Stomach (tissue), 9 donors: Measurements from ENCODE around the gene SCYGR2. TPM values are rescaled to one million over a fixed set of nuclear protein-coding genes. Genes with fewer than 3 reads are reported as not detected.

Experiments used
- DNase-seq, 2 donors: peaks; one replicate each; pipeline versions ENCODE4 v3.0.0 to v3.0.0-alpha.2; 2013 to 2019
- H3K27ac ChIP-seq, 5 donors: fragments of 200-600 bp in 4 of 5; sonication (generic) in 4 of 5; one replicate each; pipeline ENCODE4 v1.5.1; 2013 to 2019; ENCODE audit warnings: mild to moderate bottlenecking in 1 of 5, moderate library complexity in 1 of 5
- H3K27me3 ChIP-seq, 3 donors: fragments of 200-600 bp; sonication (generic); one replicate each; pipeline ENCODE4 v1.5.1; 2017 to 2019; ENCODE audit warnings: mixed run types in 1 of 3
- H3K36me3 ChIP-seq, 4 donors: fragments of 200-600 bp; sonication (generic); 1 replicate in 3 of 4; 2 replicates in 1 of 4; pipeline ENCODE4 v1.5.1; 2016 to 2019
- H3K4me1 ChIP-seq, 4 donors: fragments of 200-600 bp; sonication (generic); one replicate each; pipeline ENCODE4 v1.5.1; 2016 to 2019
- H3K4me3 ChIP-seq, 4 donors: fragments of 200-600 bp; sonication (generic) in 3 of 4; one replicate each; pipeline ENCODE4 v1.5.1; 2016 to 2019; ENCODE audit warnings: mild to moderate bottlenecking in 1 of 4
- H3K9me3 ChIP-seq, 4 donors: fragments of 200-600 bp; sonication (generic); one replicate each; pipeline ENCODE4 v1.5.1; 2016 to 2019
- CTCF ChIP-seq, 7 experiments: fragments of 450-650 bp in 4 of 7; fragments of 200-600 bp in 3 of 7; sonication (generic) in 3 of 7; IDR thresholded peaks; one replicate each; pipeline ENCODE4 v1.5.1; 2016 to 2019; ENCODE audit warnings: antibody characterized with exemption in 7 of 7, control low read depth in 2 of 7, mild to moderate bottlenecking in 1 of 7
- EP300 ChIP-seq: sonication (generic); formaldehyde crosslinking; IDR thresholded peaks from one replicate; pipeline ENCODE4 v1.6.1; 2017; ENCODE audit warnings: antibody characterized with exemption
- POLR2A ChIP-seq, 4 donors: fragments of 450-650 bp; IDR thresholded peaks; one replicate each; pipeline ENCODE4 v1.6.1; 2016; ENCODE audit warnings: antibody characterized with exemption in 4 of 4, control low read depth in 2 of 4, mild to moderate bottlenecking in 1 of 4, moderate library complexity in 1 of 4
- POLR2AphosphoS5 ChIP-seq, 3 donors: sonication (generic); formaldehyde crosslinking; IDR thresholded peaks; one replicate each; pipeline ENCODE4 v1.6.1; 2016; ENCODE audit warnings: antibody characterized with exemption in 3 of 3
- WGBS, 5 donors: extraction: QIAGEN DNeasy Blood & Tissue Kit in 3 of 5; methylation state at CpG; one replicate each; pipeline versions ENCODE4 v1.1.5 to v1.1.7; 2013 to 2018; 5-methylcytosine and 5-hydroxymethylcytosine counted together
- intact Hi-C: fragments of 100-400 bp; cut with DNase I; formaldehyde crosslinking; loops from one replicate; pipeline ENCODE4 v1.15.1; 2023; ENCODE audit warnings: low total_unique reads
- polyA plus RNA-seq, 3 donors: library from polyadenylated mRNA; stranded (reverse); fragments of 200-250 nt; gene quantifications; one replicate each; pipeline ENCODE4 v1.2.3, GENCODE V29; 2013
- total RNA-seq, 5 donors: library from RNA; depleted of rRNA; stranded (reverse); fragments of >200 nt; gene quantifications; one replicate each; pipeline versions ENCODE4 v1.1.0 to v1.2.3, GENCODE V29; 2014 to 2016
- donor health status: healthy with polysubstance abuse.
- donor health status: Bipolar disorder and iron deficiency.
- donor health status: healthy.

The SCYGR2 gene
- total and polyA plus RNA-seq, 8 donors = not detected

GRCh38 chr2:227592694-227593387 is 5.9 kb upstream of the SCYGR2 start:
- Histone ChIP-seq H3K36me3 (no peaks in the 10 kb centered on the region), H3K4me1 (no peaks in the 10 kb centered on the region), H3K4me3 (no peak overlapping the region), H3K27ac (no peak overlapping the region), H3K27me3 (no peaks in the 10 kb centered on the region), H3K9me3 (peaks cover 0 to 10% (median 4%) of the 10 kb centered on the region in 4 donors)
- DNase-seq = no peak
- 70 to 89% (median 76%) methylated on average over 1 of the region's 1 CpG for WGBS, 5 donors
- TF ChIP-seq POLR2A (IDR thresholded peaks at IDR 0.05) (no peak), EP300 (no peak), POLR2AphosphoS5 (IDR thresholded peaks at IDR 0.05) (no peak), CTCF (IDR thresholded peaks at IDR 0.05) (no peak)
- intact Hi-C loops = no loop called here

- TF ChIP-seq EP300 (no peak), CTCF (IDR thresholded peaks at IDR 0.05) (no peak), POLR2AphosphoS5 (IDR thresholded peaks at IDR 0.05) (no peak), POLR2A (IDR thresholded peaks at IDR 0.05) (no peak)
- no peak for DNase-seq
- Histone ChIP-seq H3K4me3 (no peak overlapping the region), H3K27me3 (peaks cover 0 to 9% (median 0%) of the 10 kb centered on the region in 3 donors), H3K27ac (no peak overlapping the region), H3K36me3 (no peaks in the 10 kb centered on the region), H3K9me3 (no peaks in the 10 kb centered on the region), H3K4me1 (no peaks in the 10 kb centered on the region)
- 43 to 71% (median 52%) methylated on average over 4 of the region's 4 CpGs for WGBS, 5 donors
- intact Hi-C loops = no loop called here
Observed at GRCh38 chr2:227595797-227596196, 2.9 kb upstream of the SCYGR2 start.

GRCh38 chr2:227597036-227597435 is 1.7 kb upstream of the SCYGR2 start:
- Histone ChIP-seq H3K9me3 (no peaks in the 10 kb centered on the region), H3K4me1 (no peaks in the 10 kb centered on the region), H3K4me3 (no peak overlapping the region), H3K27me3 (peaks cover 0 to 9% (median 0%) of the 10 kb centered on the region in 3 donors), H3K27ac (no peak overlapping the region), H3K36me3 (no peaks in the 10 kb centered on the region)
- intact Hi-C loops = no loop called here
- TF ChIP-seq POLR2A (IDR thresholded peaks at IDR 0.05) (no peak), EP300 (no peak), POLR2AphosphoS5 (IDR thresholded peaks at IDR 0.05) (no peak), CTCF (IDR thresholded peaks at IDR 0.05) (no peak)
- DNase-seq = peak in 1 of 2 donors; percentile 67

GRCh38 chr2:227597998-227598397 is 695 bp upstream of the SCYGR2 start:
- no peak for TF ChIP-seq POLR2AphosphoS5 (IDR thresholded peaks at IDR 0.05)
- TF ChIP-seq EP300 = no peak
- Histone ChIP-seq H3K36me3 (no peaks in the 10 kb centered on the region), H3K27me3 (peaks cover 0 to 9% (median 0%) of the 10 kb centered on the region in 3 donors), H3K9me3 (no peaks in the 10 kb centered on the region), H3K4me3 (no peak overlapping the region), H3K27ac (no peak overlapping the region), H3K4me1 (no peaks in the 10 kb centered on the region)
- WGBS, 5 donors = 40 to 77% (median 60%) methylated on average over 4 of the region's 4 CpGs
- DNase-seq = peak in 1 of 2 donors; percentile 51
- intact Hi-C loops = no loop called here

- WGBS, 5 donors = 72 to 89% (median 85%) methylated on average over 3 of the region's 3 CpGs
- DNase-seq = no peak
Observed at GRCh38 chr2:227602358-227602757, 3.7 kb downstream of the SCYGR2 start.

More at GRCh38 chr2:227602358-227602757, 3.7 kb downstream of the SCYGR2 start:
- intact Hi-C loops = no loop called here
- H3K4me1 ChIP-seq = no peaks in the 10 kb centered on the region
- H3K27me3 ChIP-seq = peaks cover 0 to 9% (median 0%) of the 10 kb centered on the region in 3 donors
- no peaks in the 10 kb centered on the region for H3K36me3 ChIP-seq
- H3K4me3 ChIP-seq = no peak overlapping the region
- no peaks in the 10 kb centered on the region for H3K9me3 ChIP-seq
- TF ChIP-seq EP300 = no peak
- no peak for TF ChIP-seq CTCF (IDR thresholded peaks at IDR 0.05)
- no peak for TF ChIP-seq POLR2A (IDR thresholded peaks at IDR 0.05)
- TF ChIP-seq POLR2AphosphoS5 (IDR thresholded peaks at IDR 0.05) = no peak
- no peak overlapping the region for H3K27ac ChIP-seq
